Measurements from ENCODE around the gene TRIP6.

Gene TRIP6

DNA sequence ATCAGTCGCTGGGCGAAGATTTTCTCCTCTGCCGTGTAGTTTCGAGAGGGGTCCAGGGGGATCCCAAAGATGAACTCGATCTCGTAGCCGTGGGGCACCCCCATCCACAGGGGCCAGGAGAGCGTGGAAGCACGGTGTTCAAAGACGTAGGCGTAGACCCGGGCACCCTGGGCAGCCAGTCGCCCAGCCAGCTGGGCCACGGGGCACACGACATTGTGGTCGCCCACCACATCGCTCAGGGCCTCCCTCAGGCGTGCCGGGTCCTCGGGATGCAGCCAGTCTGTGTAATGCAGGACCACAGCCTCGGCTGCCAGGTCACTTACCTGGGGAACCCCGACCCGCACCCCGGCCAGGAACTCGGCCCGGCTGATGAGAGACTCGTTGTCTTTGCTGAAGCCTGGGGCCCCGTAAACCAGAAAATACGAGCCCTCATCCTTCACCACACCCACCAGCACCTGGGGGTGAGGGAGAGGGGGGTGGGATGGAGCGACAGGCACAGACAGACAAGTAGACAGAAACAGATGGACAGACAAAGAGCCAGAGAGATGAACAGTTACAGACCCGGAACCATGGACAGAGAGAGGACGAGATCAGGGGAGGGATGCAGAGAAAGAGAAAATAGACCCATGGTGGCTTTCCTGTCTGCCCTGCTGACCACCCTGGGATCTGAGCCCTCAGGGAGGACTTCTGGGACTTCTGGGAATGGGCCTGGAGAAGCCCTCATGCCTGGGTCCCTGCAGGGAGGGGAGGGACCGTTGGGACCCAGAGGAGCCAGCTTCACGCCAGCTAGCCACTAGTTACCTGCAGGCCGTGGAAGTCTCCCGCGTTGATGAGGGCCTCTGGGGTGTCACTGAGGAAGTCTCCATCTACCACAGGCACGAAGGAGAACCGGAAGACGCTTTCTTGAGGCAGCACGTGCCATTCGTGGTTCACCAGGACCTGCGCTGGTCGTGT lies 25.5 kb downstream of the TRIP6 start:
- TF ChIP-seq CTCF (IDR thresholded peaks at IDR 0.05): no peak
- peaks cover 33% of the 10 kb centered on the region for H3K4me1 ChIP-seq
- no peak overlapping the region for H3K27ac ChIP-seq
- H3K9me3 ChIP-seq (ENCODE audit: control insufficient read depth, low read length): no peaks in the 10 kb centered on the region
- no peaks in the 10 kb centered on the region for H3K36me3 ChIP-seq (ENCODE audit: control insufficient read depth, insufficient read depth, low read length)
- H3K27me3 ChIP-seq (ENCODE audit: control insufficient read depth, insufficient read depth, low read length): no peaks in the 10 kb centered on the region
- no peaks in the 10 kb centered on the region for H3K79me2 ChIP-seq
- no peak overlapping the region for H3K4me2 ChIP-seq (ENCODE audit: low read length)
- H3K9ac ChIP-seq: no peak overlapping the region
- H3K4me3 ChIP-seq (ENCODE audit: low read depth, low read length): no peak overlapping the region
- H2AFZ ChIP-seq: no peak overlapping the region

GRCh38 chr7:100893318-100893895 lies 26.2 kb downstream of the TRIP6 start:
- no peak for TF ChIP-seq CTCF (IDR thresholded peaks at IDR 0.05)
- Histone ChIP-seq H3K27ac (peak overlapping the region; percentile 77), H3K9me3 (ENCODE audit: control insufficient read depth, low read length) (no peaks in the 10 kb centered on the region), H3K4me2 (ENCODE audit: low read length) (no peak overlapping the region), H3K36me3 (ENCODE audit: control insufficient read depth, insufficient read depth, low read length) (no peaks in the 10 kb centered on the region), H3K4me3 (ENCODE audit: low read depth, low read length) (no peak overlapping the region), H3K27me3 (ENCODE audit: control insufficient read depth, insufficient read depth, low read length) (no peaks in the 10 kb centered on the region), H3K4me1 (peaks cover 28% of the 10 kb centered on the region), H3K79me2 (no peaks in the 10 kb centered on the region), H3K9ac (no peak overlapping the region), H2AFZ (no peak overlapping the region)

DNA sequence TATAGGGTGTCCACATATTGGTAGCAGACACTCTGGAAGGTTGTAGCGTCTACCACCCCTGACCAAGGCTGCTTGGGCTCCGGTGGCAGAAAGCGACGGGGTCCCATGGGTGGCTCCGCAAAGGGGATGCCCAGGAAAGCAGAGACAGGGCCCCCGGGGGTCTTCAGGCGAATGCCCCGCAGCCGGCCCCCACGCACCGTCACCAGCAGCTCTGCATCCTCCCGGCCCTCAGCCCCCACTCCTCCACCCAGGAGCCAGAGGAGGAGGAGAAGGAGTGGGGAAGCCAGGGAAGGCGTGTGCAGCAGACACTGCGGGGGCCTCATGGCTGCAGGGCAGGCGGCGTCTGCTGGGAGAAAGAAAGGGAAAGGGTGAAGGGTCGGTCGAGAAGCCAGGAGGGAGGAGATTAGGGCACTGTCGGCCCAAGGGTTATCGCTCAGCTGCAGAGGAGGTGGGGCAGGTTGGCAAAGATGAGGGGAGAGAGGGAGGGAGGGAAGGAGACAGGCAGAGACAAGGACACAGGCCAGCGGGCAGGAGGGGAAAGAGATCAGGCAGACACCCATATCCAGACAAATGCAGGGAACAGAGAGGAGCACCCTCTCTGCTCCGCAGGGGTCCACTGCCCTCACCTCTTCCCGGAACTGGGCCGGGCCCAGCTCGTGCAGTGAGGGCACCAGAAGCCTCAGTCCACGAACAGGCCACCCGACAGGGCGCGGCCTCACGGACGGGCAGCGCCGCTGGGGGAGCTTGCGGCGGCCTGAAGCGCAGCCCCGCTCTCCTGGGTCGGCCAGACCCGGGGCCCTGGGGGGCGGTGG lies 26.9 kb downstream of the TRIP6 start:
- Histone ChIP-seq H3K27me3 (ENCODE audit: control insufficient read depth, insufficient read depth, low read length) (no peaks in the 10 kb centered on the region), H3K27ac (peak overlapping the region; percentile 77), H3K4me3 (ENCODE audit: low read depth, low read length) (peak overlapping the region; percentile 79), H3K79me2 (no peaks in the 10 kb centered on the region), H3K9ac (no peak overlapping the region), H3K9me3 (ENCODE audit: control insufficient read depth, low read length) (no peaks in the 10 kb centered on the region), H3K4me2 (ENCODE audit: low read length) (peak overlapping the region; percentile 88), H2AFZ (peak overlapping the region; percentile 73), H3K36me3 (ENCODE audit: control insufficient read depth, insufficient read depth, low read length) (no peaks in the 10 kb centered on the region), H3K4me1 (peaks cover 22% of the 10 kb centered on the region)
- TF ChIP-seq CTCF (IDR thresholded peaks at IDR 0.05): no peak

DNA sequence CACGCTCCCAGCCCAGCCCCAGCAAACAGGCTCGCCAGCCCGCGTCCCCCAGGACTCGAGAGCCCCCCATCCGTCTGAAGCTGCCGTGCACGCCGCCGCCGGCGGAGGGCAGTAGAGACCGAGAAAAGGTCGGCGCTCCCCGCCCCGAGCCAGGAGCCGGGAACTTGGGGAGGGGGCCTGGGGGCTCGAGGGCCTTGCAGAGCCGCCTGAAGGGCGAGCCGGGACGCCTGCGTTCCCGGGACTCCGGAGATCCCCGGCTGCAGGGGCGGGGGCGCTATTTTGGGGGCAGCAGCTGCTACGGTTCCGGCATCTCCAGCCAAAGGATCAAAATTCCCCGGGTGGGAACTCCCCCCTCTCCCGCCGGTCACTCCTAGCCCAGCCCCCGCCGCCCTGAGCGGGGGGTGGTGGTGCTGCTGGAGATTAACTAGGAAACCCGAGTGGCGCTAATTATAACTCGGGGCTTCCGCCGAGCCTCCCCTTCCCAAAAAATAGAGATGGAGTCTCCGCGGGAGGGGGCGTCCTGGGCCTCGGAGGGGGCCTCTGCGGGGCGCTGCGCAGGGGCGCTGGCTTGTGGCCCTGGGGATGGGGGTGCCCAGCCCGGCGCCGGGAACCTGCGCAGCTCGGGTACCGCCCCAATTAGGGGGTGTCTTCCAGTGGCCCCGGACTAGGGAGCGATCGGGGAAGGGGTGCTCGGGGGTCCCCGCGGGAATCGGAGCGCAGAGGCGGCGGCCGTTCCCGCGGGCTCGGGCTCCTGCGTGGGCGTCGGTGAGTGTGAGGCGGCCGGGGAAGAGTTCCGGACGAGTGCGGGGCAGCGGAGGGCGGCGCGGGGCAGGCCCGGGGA lies 27.9 kb downstream of the TRIP6 start:
- peak; percentile 94 for TF ChIP-seq CTCF (IDR thresholded peaks at IDR 0.05)
- peak overlapping the region; percentile 77 for H3K27ac ChIP-seq
- H3K4me1 ChIP-seq: peaks cover 20% of the 10 kb centered on the region
- H3K9ac ChIP-seq: peak overlapping the region; percentile 58
- H3K79me2 ChIP-seq: no peaks in the 10 kb centered on the region
- H3K9me3 ChIP-seq (ENCODE audit: control insufficient read depth, low read length): no peaks in the 10 kb centered on the region
- H2AFZ ChIP-seq: peak overlapping the region; percentile 73
- H3K4me2 ChIP-seq (ENCODE audit: low read length): peak overlapping the region; percentile 88
- no peaks in the 10 kb centered on the region for H3K36me3 ChIP-seq (ENCODE audit: control insufficient read depth, insufficient read depth, low read length)
- H3K4me3 ChIP-seq (ENCODE audit: low read depth, low read length): peak overlapping the region; percentile 79
- no peaks in the 10 kb centered on the region for H3K27me3 ChIP-seq (ENCODE audit: control insufficient read depth, insufficient read depth, low read length)

All from parathyroid adenoma (tissue), 2 donors.